OCI-M2 (cell line): ENCODE data around the gene FLAD1.

Experiments used
- DNase-seq: peaks from one replicate; lab custom pipeline; 2025; ENCODE audit not compliant: unreplicated experiment; lab: John Stamatoyannopoulos, UW

Gene FLAD1

DNA sequence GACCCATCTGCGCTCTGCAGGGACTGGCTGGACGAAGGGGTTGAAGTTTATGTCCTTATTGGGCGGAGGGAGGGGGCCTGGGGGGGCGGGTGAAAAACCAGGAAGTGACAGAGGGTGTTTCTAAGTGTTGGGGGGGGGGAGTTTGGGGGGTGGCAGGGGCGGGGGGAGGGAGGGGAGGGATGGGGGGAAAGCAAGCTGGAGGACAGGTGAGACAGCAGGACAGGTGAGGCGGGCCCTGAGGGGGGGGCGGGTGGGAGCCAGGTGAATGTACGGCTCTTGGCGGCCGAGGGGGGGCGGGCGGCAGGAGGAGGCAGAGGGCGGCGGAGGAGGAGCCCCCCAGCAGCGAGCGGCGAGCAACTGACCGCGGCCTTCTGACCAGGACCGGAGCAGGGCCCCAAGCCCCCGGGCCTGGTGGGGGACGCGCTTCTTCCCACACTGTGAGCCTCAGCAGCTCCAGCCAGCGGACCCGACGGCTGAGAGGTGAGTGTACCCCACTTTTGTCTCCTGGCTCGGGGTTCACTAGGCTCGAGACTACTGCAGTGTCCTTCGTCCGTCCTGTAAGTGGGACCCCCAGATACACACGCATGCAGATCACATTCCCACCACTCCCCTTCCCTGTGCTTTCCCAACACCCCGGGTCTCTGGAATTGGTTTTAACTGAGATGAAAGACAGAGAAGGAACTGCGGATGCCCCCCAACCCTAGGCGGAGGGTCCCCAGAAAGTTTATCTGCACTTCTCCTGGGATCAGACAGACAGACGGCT, 19.5 kb downstream of the FLAD1 start, which contains the start of gene ZBTB7B:
ZBTB7B (plus strand) TSS at position 339 of the 763 bp plus-strand sequence. CDS start 11,859 bp downstream, outside the sequence.
- no peak for DNase-seq

DNA sequence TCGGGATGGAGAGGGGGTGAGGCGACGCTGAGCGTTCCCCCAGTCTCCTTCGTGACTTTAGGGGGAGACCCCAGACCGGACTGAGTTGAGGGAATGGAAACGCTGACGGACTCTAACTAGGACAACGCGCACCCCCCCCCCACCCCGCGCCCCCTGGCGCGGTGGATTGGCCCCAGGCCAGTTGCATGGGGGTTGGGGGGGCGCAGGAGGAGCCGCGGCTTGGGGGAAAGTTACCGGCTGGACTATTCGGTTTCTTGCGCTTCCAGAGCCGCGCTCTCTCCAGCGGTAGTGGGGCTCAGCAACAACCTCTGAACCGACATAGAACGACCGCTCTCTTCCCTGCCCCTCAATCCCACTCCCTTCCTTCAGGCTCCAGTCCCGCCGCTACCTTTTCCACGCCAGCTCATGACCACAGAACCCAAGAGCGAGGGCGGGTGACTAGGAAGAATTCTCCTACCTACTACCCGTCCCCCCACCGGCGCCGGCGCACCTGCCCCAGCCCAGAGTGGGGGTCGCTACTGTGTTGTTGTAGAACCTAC, 20.2 kb downstream of the FLAD1 start:
- DNase-seq = peak; percentile 34

- DNase-seq = no peak
Measured at GRCh38 chr1:155003766-155004351, 20.7 kb downstream of the FLAD1 start.

DNA sequence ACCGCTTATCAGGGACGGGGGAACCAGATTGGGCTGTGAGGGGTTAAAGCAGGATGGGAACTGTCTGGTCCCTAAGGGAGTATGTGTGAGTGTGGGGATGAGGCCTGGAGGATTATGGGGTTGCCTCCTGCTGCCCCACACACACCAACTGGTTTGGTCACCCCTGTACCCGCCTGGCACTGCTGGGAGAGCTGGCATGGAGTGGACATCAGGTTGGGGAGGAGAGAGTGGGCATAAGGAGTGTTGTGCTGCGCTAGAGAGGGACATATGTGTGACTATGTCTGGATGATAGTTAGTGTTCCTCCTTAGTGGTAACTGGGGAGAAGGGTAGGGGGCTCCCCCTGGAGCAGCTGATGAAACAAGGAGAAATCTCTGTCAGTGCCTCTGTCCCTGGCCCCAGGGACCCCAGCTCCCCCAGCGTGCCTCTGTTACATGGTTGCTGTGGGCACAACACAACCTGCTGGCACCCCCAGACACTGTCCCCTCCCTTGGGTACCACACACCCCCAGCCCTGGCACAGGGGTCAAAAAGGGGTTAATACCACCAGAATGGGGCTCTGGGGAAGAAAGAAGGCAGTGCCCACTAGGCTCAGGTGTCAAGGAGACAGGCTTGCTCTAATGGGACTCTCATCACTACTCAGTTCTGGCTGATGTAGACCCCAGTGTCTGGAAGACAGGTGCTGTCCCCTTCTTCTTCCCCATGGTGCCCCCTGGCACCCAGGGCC, 21.4 kb downstream of the FLAD1 start:
- DNase-seq = no peak

- no peak for DNase-seq
Measured at GRCh38 chr1:155005076-155006011, 22.2 kb downstream of the FLAD1 start.

DNA sequence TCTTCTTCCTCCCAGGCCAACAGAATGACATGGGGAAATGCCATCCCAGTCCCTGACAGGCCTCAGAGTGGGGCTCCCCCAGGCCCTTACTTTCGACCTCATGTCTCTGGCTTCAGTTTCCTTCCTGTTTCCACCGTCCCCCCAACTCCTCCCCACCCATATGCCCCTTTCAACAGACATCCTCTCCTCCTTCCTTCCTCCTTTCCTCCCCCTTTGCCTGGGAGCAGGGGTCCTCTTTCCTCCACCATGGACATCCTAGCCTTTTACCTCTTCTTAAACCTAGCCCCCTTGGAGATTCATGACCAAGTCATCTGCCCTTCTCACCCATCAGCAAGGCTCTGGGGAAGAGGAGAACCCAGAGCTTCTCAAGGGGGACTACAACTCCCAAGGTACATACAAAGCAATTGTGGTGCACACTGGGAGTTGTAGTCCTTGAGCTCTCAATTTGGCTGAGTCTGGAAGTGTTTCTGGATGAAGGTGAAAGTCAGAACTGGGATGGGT, 23.5 kb downstream of the FLAD1 start:
- no peak for DNase-seq

- no peak for DNase-seq
Measured at GRCh38 chr1:155007251-155007828, 24.2 kb downstream of the FLAD1 start.

GRCh38 chr1:155008015-155008941, 25.1 kb downstream of the FLAD1 start:
- no peak for DNase-seq

- no peak for DNase-seq
Measured at GRCh38 chr1:155009221-155009711, 26.1 kb downstream of the FLAD1 start.

DNA sequence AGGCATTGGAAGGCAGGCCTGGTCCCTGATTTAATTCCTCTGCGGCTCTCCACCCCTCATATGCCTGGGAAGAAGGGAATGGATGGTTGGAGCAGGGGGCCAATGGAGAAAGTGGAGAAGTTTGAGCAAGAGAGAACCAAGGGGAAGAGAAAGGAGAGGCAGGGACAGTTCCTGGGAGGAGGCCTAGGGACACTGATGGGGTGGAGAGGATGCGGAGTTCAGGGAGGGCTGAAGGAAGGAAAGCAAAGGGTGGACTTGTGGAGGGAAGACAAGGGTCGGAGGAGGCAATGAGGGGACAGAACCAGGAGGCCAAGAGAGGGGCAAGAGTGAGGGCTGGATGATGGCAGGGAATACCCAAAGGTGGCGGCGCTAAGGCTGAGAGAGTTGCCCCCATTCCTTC, 26.6 kb downstream of the FLAD1 start:
- DNase-seq = no peak

DNA sequence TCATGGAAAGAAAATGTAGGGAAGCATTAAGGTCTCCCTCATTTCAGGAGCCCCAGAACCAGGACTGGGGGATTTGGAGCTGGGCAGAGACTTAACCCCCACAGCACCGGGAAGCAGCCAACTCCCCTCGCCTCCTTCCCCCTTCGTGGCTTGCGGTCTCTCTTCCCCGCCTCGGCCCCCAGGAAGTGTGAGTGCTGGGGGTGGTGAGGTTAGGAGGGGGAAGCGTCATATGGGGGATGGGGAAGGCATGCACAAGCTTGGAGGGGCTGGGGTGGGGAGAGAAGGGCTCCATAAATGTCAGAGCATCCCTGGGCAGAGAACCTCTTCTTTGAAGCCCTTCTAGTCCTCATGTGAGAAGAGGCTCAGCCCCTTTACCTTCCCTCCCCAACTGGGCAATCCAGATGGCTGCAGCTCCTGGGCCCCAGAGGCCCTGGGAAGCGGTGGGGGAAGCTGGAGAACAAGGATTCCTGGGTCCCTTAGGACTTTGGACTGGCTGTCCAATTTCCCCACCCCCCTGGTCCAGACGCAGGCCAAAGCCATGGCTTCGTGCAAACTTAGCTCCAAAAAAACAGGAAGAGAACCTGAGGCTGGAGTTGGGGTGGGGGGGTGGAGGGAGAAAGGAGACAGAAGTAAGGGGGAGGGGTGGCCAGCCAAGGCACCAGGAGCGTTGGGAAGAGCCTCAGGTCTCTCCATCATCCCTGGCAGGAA, 27.2 kb downstream of the FLAD1 start:
- no peak for DNase-seq

DNA sequence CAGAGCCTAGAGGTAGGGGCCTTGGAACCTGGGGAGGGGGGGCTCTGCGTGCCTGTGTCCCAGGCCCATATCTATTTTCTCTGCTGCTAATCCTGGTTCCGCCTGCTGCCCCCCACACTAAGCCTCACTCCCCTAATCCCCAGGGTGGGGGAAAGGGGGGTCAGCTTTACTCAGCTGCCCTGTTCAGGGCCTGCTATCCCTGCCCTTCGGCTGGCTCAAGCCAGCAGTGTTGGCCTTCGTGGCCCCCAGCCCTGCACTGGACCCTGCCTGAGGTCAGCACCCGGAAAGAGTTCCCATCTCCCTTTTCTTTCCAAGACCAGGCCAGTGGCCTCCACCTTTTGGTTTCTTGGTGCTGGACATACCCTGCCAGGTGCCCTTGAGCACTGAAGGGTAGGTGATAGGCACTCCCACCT, 27.9 kb downstream of the FLAD1 start:
- DNase-seq = no peak

GRCh38 chr1:155011437-155012025, 28.4 kb downstream of the FLAD1 start:
- DNase-seq = no peak

DNA sequence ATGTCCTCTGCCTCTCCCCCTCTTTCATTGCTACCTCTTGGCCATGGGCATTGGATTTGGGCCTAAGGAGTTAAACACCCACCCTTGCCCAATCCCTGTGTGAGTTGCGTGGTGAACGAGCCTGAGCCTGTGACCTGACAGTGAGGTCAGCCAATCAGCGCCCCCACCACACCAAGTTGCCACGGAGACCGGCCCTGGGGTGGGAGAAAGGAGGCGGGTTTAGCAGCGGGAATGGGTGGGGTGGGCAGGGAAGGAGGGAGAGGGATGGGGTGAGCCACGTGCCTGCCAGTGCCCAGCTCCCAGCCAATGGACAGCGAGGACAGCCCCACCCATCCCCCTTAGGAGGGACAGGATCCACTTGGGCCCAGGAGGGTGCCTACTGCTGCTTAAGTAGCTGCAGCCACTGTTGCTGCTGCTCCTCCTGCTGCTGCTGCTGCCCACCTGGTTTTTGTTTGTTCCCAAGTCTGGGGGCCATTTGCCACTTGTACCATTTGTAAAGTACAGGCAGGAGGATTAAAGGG, 28.9 kb downstream of the FLAD1 start:
- no peak for DNase-seq

- DNase-seq = no peak
Measured at GRCh38 chr1:155012776-155013602, 29.8 kb downstream of the FLAD1 start.

- no peak for DNase-seq
Measured at GRCh38 chr1:155013632-155014031, 30.5 kb downstream of the FLAD1 start.
